ENCODE data around the gene CNTNAP2. TPM values are rescaled to one million over a fixed set of nuclear protein-coding genes. Genes with fewer than 3 reads are reported as not detected.

CNTNAP2 gene
- total RNA-seq, 1 donor from 2014 or later: 1.9 TPM

DNA sequence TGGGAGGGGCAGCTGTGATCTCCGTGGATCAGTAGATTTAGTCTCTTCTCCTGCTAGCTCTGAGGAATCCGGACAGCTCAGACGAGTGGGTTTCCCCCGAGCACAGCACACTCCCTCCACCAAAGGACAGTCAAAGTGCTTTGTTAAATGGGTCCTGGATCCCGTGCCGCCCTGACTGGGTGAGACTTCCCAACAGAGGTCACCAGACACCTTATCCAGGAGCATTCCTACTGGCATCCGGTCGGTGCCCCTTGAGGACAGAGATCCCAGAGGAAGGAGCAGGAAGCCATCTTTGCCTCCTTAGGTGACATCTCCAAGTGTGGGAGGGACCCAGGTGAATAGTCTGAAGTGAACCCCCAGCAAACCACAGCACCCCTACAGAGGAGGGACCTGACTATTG, 1148.9 kb downstream of the CNTNAP2 start:
- no peak for DNase-seq

DNA sequence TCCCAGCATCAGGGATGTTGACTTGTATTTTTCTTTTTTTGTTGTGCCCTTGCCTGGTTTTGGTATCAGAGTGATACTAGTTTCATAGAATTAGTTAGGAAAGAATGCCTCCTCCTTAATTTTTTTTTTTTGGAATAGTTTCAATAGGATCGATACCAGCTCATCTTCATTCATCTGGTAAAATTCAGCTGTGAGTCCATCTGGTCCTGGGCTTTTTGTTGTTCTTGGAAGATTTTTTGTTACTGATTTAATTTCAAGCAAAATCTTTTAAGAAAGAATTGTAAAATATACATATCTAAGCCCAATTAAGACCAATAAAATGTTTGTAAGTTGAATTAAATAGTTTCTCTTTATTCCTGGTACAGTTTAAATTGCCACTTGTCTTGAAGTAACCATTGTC, 1159.5 kb downstream of the CNTNAP2 start:
- DNase-seq: no peak

DNA sequence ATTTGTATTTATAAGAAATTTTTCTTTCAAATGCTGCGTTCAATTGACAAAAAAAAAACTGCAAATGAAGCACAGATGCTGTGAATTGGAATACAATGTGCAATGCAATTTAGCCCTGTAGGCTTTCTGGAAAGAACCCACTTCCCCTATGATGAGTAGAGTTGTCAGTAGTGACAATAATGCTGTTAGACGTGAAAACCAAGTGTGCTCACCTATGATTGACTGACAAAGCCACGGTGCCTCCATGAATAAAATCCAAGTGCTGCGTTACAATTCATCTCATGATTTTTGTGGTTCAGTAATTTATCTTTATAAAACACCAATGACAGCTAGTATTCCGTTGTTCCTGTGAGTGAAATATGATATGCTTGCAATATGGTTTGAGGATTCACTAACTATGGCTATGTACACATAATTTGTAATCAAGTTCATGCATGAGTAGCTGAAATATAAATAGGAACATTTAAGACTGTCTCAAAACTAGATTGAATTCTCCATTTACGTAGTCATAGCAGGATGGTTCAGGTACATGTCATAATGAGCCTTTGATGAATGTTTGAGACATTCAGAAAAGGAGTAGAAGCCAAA, 1160.3 kb downstream of the CNTNAP2 start:
- peak; percentile 49 for DNase-seq

DNA sequence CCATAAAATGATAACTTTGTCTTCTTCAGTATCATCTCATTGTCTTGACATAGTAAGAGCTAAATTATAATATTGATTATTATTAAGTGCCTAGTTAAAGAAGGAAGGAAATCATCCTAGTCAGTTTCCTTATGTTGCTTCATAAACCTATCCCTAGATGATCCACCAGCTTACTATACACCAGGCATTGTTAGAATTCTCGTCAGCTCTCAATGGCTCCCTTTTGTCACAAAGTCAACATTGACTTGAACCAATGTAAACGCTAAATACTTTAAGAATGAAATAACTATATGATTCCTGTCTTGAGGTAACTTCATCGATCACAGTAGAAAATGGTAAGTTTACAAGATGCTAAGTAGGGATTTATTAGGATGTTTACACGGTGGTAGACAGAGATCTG, 1162.9 kb downstream of the CNTNAP2 start:
- no peak for DNase-seq

GRCh38 chr7:147279964-147280374, 1163.4 kb downstream of the CNTNAP2 start:
- DNase-seq: no peak

DNA sequence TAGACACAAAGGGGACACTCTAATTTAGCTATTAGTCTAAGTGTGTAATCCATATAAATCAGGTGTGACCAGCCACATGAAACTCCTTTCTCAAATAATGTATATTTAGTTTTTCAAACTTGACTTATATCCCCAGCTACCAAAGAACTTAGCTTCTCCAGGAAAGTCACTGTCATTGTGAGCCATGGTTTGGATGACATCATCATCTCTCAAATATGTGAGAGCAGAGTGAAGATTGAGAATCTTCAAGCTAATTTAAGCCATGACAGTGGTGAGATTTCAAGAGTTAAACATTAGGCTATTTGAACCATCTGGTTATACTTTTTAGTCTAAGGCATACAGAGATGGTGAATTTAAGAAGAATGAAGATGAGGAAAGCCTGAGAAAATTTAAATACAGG, 1165.6 kb downstream of the CNTNAP2 start:
- no peak for DNase-seq

DNA sequence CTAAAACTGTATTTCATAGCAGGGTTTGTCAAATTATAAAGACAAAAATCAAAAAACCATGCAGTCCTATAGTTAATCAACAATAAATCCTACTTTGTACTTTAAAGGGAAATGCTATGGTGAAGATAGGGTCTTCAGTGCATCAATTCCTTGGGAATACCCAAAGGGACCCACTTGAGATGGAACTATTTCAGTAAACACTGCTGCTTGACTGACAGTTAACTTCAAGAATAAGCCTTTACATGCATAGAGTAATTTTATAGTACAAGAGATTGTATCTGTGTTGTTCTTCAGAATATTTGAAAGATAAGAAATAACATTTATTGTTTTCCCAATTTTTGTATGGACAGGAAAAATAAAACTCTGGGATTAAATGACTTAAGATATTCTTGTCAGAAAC, 1179.6 kb downstream of the CNTNAP2 start:
- no peak for DNase-seq

- no peak for DNase-seq
Observed at GRCh38 chr7:147296986-147297385, 1180.4 kb downstream of the CNTNAP2 start.

DNA sequence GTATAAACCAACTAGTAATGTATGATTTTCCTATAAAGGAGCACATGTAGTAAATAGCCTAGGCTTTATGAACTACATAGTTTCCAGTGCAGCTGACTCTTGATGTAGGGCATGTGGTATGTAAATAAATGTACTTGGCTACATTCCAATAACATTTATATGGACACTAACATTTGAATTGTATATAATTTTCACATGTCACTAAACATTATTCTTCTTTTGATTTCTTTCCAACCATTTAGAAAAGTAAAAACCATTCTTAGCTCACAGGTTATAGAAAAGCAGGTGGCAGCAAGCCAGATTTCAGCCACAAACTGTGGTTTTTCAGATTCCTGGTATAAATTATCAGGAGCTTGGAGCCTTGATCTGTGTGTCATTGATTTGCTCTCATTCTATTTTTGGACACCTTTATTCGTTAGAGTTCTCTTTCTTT, 1182.0 kb downstream of the CNTNAP2 start:
- peak; percentile 9 for DNase-seq

GRCh38 chr7:147300293-147300692, 1183.7 kb downstream of the CNTNAP2 start:
- DNase-seq: no peak

GRCh38 chr7:147304376-147304775, 1187.8 kb downstream of the CNTNAP2 start:
- DNase-seq: no peak

GRCh38 chr7:147305827-147306226, 1189.2 kb downstream of the CNTNAP2 start:
- DNase-seq: no peak

DNA sequence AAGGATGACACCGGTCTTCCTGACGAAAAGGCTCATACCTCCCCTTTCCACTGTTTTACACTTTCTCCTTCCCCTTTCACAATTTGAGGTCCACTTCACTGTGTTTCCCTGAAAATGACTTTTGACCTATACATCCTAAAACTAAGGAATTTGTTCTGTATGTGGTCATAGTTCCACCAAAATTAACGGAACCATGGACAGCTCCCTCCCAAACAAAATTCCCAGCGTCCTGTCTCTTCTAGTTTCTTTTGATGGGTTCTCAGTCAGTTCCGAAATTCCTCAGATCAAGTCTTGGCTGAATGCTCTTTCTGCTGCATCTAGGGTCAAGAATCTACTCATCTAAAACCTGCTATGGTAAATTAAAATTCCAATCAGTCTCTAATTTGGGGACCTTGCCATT, 1191.9 kb downstream of the CNTNAP2 start:
- DNase-seq: no peak

DNA sequence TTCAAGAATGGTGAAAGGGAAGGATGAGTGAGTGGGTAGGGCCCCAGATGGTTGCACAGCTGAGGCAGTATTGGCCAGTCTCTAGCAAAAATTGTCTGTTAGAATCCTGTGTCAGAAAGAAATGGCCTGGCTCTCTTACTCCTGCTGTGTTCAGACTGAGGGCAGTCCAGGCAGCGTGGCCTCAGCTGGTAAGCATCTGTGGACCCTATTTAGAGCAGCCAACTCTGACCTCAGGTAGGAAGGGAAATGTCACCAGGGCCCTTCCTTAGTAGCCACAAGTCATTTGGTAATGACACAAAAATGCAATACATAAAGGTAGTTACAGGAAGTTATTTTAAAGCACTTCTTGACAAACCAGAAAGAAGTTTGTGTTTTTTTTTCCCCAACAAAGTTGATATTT, 1194.7 kb downstream of the CNTNAP2 start:
- no peak for DNase-seq

GRCh38 chr7:147321504-147321903, 1204.9 kb downstream of the CNTNAP2 start:
- DNase-seq: no peak

DNA sequence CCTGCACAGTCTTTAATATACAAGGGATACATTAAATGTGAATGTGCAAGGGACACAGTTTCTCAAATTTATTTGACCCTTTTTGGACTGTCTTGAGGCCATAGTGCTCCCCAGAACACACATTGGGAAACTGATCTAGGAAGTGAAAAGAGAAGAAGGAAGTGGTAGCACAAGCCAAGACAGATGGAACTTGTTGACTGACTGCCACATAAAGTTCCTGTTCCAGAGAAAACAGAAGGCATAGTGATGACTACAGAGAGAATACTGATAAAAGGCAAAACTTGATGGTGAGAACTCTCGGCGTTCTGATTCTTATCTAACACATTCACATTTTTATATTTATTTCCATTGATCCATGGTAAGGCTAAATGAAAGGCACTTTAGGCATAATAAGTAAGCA, 1216.4 kb downstream of the CNTNAP2 start:
- DNase-seq: peak; percentile 26

GRCh38 chr7:147363101-147363500, 1246.5 kb downstream of the CNTNAP2 start:
- DNase-seq: no peak

DNA sequence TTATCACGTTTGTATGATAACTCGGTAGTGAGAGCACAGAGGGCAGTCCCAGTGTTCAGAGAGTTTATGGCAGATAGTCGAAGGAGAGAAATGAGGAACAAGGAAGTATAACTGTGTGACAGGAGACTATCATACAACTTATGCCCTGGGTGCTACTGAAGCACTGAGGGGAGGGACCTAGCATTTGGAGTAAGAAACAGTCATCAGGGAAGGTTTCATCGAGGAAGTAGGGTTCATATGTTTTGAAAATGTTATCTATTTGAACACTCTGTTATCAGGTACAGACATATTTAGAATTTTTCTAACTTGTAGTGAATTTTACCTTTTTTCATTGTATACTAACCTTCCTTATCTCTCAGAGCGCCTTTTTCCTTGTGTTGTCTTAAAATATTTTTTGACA, 1259.6 kb downstream of the CNTNAP2 start:
- no peak for DNase-seq

DNA sequence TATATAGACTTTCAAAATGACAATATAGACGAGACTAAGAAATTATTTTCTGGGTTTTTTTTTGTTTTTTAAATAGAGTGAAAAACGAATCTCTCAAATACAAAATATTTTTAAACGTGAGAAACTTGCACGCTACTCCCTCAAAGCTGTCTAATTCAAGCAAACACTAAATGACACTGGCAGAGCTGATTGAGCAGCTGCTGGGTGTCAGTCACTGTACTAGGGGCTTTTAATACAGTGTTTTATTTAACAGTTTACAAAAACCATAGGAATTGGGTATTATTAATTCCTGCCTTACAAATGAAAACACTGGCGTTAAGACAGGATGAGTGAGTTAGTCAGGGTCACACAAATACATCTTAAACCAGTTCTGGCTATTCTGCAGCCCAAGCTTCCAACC, 1264.3 kb downstream of the CNTNAP2 start:
- no peak for DNase-seq

DNA sequence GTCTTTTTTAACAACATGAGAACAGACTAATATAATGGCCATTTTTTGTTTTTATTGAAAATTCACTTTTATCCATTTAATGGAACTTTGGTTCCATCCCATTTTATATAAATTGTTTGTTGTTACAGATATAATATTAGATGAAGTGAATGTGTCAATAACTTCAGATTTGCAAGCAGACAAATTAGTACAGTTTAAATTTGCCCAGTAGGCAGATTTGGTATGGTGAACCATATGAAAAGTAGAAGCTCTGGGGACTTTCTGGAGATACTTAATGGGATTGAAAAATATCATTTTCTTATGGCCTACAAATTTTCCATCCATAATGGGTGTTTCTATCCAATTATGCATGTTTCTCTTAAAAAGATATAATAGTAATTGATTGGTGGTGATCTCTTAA, 1277.7 kb downstream of the CNTNAP2 start:
- DNase-seq: no peak

- DNase-seq: peak; percentile 9
Observed at GRCh38 chr7:147400221-147400689, 1283.7 kb downstream of the CNTNAP2 start.

GRCh38 chr7:147400925-147401324, 1284.3 kb downstream of the CNTNAP2 start:
- DNase-seq: peak; percentile 2

GRCh38 chr7:147405621-147406020, 1289.0 kb downstream of the CNTNAP2 start:
- DNase-seq: no peak

GRCh38 chr7:147406521-147407135, 1290.0 kb downstream of the CNTNAP2 start:
- DNase-seq: peak; percentile 4

Data from skin of body (tissue), 2 donors.